GM19035 (cell line): ENCODE data around the gene FOXP1.

Source experiments
- ATAC-seq: cut with Tn5 transposase; IDR thresholded peaks from one replicate; pipeline ENCODE4 v1.9.1; 2021; ENCODE audit not compliant: unreplicated experiment

The FOXP1 gene

DNA sequence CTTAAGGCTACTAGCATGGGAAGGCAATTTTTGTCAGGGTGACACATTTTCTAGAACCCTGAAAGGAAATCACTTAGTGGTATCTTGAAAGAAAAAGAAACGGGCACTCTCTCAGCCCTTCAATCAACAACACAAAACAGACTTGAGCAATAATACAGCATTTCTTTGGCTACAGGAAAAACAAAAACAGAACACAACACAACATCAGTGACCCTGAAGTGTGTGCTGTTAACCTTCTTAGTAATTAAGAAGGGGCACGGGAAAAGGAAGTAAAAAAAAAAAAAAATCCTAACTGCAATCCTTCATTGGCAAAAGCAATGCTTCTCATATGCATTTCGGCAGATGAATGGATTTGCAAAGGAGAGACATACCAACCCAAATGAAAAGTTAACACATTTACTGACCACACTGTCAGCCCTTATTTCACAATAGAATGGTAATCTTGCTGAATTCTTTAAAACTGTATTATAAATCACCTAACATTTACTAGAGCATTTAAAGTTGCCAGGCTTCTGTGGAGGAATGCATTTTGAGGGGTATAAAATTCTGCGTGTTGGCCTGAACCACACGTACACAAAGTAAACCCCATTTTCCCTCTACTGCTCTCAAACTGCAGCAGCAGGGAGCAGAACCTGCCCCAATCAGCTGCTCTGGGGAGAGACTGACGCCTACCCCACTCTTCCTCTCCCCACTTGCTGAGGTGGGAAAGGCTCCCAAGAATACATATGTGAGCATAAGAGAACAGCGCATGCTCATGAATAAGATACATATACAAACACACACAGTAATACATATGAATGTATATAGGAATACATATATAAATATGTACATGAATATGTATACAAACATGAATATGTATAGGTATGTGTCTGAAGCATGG is 198.5 kb downstream of the FOXP1 start:
- no peak for ATAC-seq

DNA sequence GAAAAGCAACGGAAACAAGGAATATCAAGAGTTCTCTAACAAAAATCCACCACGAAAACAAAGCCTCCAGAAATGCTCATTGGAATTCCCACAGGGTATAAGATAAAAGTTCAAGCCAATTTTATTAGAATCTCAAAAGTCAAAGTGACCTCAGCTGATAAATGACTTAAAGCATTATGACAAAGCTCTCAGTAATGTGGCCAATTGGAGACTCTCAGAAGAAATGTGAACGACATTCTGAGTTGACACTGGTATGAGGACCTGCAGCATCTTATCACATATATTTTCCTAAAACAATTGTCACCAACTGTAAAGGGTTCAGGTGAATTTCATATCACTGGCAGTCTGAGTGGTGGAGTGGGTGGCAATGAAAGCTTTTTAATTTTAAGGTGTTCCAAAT is 199.1 kb downstream of the FOXP1 start:
- ATAC-seq: no peak

GRCh38 chr3:71380096-71380495 is 203.4 kb downstream of the FOXP1 start:
- ATAC-seq: no peak

- no peak for ATAC-seq
These were observed 205.0 kb downstream of the FOXP1 start for GRCh38 chr3:71378509-71378908.

GRCh38 chr3:71376911-71377310 is 206.6 kb downstream of the FOXP1 start:
- ATAC-seq: no peak

DNA sequence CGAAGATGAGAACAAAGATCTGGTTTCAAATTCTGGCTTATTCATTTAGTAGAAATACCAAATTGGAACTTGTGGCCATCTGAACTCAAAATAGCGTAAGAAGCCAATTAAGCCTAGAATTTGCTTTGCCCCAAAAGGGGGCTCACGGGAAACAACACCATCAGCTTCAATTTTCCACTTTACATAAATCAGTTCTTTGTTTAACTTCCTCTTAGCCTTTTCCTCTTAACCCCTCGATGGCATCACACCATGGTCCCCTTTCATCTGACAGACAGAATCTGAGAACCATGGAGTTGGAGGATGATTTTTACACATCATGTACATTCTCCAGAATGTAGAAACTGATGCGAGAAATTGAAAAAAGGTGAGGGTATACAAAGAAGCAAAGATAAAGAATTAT is 207.0 kb downstream of the FOXP1 start:
- ATAC-seq: no peak

DNA sequence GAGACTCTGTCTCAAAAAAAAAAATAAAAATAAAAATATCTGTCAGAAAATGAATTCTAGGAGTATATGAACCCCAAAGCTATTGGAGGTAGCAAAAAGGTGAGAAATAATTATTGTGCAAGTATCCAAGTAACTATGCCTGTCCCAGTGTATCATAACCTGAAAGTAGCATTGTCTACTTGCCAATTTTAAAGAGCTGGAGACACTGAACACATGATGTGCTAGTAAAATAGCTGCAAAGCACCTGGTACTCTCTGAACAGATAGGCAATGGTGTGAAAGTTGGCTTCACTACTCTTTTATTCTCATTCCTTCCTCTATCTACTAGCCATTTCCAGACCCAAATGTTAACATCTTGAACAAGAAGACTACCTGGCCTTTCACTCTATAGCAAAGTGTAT is 208.9 kb downstream of the FOXP1 start:
- ATAC-seq: no peak

- ATAC-seq: no peak
These were observed 210.5 kb downstream of the FOXP1 start for GRCh38 chr3:71372911-71373637.

GRCh38 chr3:71372241-71372768 is 211.2 kb downstream of the FOXP1 start:
- no peak for ATAC-seq

DNA sequence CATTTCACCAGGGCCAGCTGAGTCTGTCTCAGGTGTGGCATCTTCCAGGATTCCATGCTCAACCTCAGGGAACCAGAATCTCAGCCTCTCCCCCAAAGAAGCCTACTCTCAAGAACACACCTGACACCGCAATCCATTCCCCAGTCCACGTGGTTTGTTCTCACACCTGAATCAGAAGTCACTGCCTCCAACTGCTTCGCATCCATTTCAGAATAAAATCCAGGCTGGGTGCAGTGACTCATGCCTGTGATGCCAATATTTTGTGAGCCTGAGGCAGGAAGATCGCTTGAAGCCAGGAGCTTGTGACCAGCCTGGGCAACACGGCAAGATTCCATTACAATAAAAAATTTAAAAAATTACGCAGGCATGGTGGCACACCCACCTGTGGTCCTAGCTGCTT is 212.2 kb downstream of the FOXP1 start:
- no peak for ATAC-seq

DNA sequence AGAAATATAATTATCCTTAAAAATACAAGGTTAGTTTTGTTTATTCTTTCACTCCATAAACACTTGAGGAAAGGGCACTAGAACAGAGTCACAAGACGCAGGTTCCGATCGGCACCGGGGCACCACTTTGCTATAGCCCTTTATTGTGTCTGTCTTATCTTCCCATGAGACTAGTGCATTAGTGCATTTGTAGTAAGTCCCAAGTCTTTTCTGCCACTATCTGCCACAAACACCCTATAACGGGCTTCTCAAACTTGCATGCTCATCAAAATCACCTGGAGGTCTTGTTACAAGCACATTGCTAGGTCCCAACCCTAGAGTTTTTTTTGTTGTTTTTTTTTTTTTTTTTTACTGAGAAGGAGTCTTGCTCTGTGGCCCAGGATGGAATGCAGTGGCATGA is 213.1 kb downstream of the FOXP1 start:
- no peak for ATAC-seq

DNA sequence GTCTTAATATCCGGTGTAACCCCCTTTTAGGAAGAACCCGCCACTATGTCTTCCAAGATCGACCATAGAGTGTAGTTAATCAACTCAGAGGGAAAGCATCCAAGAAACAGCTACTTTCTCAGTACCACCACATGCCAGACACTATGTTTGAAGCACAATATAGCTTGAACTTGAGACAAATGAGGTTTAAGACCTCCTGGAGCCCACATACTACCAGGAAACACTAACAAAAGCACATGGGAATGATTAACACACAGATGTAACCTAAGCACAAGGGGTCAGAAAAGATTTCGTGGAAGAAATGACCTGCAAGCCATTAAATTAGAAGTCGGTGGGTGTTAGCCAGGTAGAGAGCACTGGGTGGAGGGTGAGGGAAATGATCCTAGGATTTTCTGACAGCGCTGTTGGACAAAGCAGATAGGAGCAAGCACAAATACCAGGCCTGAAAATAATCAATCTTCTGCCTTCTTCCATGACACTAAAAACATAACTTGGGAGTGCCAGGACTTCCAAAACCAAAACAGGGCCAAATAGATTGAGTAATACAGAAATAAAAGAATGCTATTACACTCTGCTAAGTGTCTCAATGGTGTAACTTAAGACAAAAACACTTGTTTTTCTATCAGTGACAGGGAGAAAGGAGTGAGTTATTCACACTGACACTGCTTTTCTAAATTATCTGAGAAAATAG is 213.7 kb downstream of the FOXP1 start:
- no peak for ATAC-seq

DNA sequence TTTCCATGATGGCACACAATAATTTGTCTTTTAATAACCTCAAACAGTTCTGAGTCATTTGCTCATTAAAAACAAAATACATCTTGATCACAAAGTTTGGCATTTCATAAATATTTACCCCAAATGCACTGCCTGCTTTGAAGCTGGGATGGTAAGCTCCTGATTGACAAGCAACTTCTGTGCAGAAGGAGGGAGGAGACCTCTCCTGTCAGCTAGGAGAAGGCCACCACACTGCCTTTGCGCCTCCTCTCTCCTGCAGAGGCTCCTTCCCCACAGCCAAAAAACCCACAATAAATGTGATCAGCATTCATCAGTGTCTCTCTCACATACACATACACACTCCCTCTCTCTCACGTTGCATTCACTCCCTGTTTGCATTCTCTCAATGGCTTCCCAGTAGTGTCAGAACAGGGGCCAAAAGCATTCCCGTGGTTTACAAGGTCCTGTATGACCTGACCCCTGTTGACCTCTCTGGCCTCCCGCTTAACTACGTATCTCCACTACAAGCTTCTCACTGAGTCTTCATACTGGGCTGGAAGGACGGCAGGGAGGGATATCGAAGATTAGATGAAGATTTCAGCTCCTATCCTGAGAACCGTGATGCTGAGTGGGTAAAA is 216.4 kb downstream of the FOXP1 start:
- ATAC-seq: no peak

DNA sequence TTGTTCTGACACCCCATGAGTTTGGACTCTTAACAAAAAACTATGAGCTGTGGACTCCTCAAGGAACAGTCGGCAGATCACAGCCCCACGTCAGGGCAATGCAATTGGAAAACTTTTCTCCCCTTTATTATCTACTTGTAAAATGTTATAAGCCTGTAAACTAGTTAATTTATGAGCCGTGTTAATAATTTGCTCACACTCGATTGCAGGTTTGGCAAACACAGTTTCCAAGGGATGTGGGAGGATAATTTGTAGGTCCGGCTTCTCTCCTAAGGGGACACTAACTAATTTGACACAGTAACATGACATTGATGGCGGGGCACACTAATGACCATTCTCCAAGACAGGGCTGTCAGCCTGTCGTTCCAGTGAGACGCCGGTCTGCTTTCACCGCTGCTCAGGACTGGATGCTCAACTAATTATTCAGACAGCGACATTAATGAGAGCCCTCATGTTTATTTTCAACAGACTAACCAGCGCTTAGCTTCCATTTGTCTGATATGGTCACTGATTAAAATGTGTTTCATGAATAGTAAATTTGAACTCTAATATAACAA is 222.1 kb downstream of the FOXP1 start:
- no peak for ATAC-seq

DNA sequence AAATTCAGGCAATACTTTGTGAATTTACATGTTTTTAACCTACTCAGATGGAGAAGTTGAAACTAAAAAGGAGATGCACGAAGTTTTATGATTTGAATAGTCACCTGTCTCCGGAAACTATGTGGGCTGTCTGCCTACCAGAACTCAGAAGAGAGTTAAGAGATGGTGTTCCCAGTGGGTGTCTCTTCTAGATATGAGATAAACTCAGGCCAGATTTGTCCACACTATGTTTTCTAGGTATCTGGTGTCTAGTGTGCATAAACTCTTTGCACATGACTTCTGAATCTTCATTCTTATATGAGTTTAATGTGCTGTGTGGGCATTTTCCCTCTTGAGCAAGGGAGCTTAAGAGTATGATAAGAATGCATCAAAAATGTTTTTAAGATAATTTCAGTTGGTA is 222.8 kb downstream of the FOXP1 start:
- ATAC-seq: peak; percentile 89

GRCh38 chr3:71360180-71360579 is 223.3 kb downstream of the FOXP1 start:
- ATAC-seq: peak; percentile 7

GRCh38 chr3:71358243-71358642 is 225.3 kb downstream of the FOXP1 start:
- ATAC-seq: no peak

- ATAC-seq: no peak
These were observed 227.3 kb downstream of the FOXP1 start for GRCh38 chr3:71356265-71356664.

- no peak for ATAC-seq
These were observed 227.7 kb downstream of the FOXP1 start for GRCh38 chr3:71355862-71356261.

- no peak for ATAC-seq
These were observed 228.5 kb downstream of the FOXP1 start for GRCh38 chr3:71355037-71355436.
